ENCODE results near the gene NYAP1. TPM values are rescaled to one million over a fixed set of nuclear protein-coding genes. Genes with fewer than 3 reads are reported as not detected.
"Not testable (repeated sequence)": the region's sequence is repeated elsewhere in the genome, so short reads cannot be mapped to it uniquely, and the experiment has no call there.

The NYAP1 gene
- total RNA-seq, 3 donors from 2014 or later, result 0.23 to 2.8 (median 0.46) TPM

GRCh38 chr7:100532165-100533022, 48.7 kb downstream of the NYAP1 start:
- TF ChIP-seq CTCF (IDR thresholded peaks at IDR 0.05), result no peak
- intact Hi-C loops (cut with DNase I, micrococcal nuclease), result no loop called here
- Histone ChIP-seq H3K36me3 (ENCODE audit: low read depth) (no peaks in the 10 kb centered on the region), H3K4me3 (no peak overlapping the region), H3K4me1 (ENCODE audit: low read depth) (peaks cover 3% of the 10 kb centered on the region), H3K9me3 (no peaks in the 10 kb centered on the region)
- DNase-seq (no peak), ATAC-seq (peak; percentile 47)

DNA sequence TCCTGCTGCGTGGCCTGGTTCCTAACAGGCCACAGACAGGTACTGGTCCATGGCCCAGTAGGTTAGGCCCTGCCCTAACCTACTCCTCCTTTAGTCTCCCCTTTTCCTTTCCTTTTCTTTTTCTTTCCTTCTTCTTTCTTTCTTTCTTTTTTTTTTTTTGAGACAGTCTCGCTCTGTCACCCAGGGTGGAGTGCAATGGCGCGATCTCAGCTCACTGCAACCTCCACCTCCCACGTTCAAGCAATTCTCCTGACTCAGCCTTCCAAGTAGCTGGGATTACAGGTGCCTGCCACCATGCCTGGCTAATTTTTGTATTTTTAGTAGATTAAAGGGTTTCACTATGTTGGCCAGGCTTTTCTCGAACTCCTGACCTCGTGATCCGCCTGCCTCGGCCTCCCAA, 52.3 kb downstream of the NYAP1 start:
- H3K36me3 ChIP-seq (ENCODE audit: low read depth); DNase-seq; ATAC-seq; H3K4me3 ChIP-seq; intact Hi-C loops (cut with DNase I, micrococcal nuclease); H3K9me3 ChIP-seq: not testable (repeated sequence)
- peaks cover 19% of the 10 kb centered on the region for H3K4me1 ChIP-seq (ENCODE audit: low read depth)

DNA sequence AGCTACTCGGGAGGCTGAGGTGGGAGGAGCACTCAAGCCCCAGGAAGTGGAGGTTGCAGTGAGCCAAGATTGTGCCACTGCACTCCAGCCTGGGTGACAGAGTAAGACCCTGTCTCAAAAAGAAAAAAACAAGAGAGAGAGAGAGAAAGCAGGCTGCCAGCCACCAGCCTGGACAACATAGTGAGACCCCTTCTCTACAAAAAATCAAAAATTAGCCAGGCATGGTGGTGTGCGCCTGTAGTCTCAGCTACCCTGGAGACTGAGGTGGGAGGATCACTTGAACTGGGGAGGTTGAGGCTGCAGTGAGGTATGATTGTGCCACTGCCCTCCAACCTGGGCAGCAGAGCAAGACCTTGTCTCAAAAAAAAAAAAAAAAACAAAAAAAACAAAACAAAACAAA, 53.0 kb downstream of the NYAP1 start:
- intact Hi-C loops (cut with DNase I, micrococcal nuclease); ATAC-seq; H3K4me3 ChIP-seq; H3K36me3 ChIP-seq (ENCODE audit: low read depth); H3K9me3 ChIP-seq; DNase-seq: not testable (repeated sequence)
- H3K4me1 ChIP-seq (ENCODE audit: low read depth), result peaks cover 24% of the 10 kb centered on the region

GRCh38 chr7:100538348-100538653, 54.6 kb downstream of the NYAP1 start:
- Histone ChIP-seq H3K4me3 (no peak overlapping the region), H3K9me3 (no peaks in the 10 kb centered on the region), H3K4me1 (ENCODE audit: low read depth) (peaks cover 25% of the 10 kb centered on the region), H3K36me3 (ENCODE audit: low read depth) (no peaks in the 10 kb centered on the region)
- DNase-seq (no peak), ATAC-seq (no peak)
- TF ChIP-seq CTCF (IDR thresholded peaks at IDR 0.05), result no peak
- intact Hi-C loops (cut with DNase I, micrococcal nuclease), result no loop called here

DNA sequence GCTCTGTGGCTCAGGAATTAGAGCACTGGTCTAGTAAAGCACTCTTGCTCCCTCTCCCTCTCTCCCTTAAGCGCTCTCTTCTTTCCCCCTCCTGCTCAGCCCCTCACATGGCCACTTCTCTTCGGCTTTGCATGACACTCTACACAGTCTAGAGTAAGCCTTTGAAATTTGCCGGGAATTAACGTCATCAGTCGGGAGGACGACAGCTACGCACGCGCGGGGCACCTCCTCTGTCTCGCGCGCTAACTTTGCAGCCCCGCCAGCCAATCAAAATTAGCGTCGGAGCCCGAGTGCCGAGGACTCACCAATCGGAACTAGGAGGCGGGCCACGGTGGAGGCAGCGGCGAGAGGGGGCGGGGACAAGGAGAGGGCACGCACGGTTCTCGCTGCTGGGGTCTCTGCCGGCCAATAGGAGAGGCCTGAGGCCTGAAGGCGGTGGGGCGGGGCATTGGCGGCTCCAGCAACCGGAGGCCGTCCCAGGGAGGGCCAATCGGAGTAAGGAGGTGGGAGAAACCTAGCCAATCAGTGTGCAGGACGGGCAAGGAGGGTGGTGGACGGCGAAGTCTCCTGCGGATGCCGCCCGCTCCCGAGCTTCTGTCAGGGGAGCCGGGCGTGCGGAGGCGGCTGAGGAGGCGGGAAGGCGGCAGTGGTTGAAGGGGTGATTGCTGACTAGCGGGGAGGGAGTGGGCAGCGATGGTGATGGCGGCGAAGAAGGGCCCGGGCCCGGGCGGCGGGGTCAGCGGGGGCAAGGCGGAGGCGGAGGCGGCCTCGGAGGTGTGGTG, 55.1 kb downstream of the NYAP1 start, which contains the start of gene AGFG2:
TSS of gene AGFG2 (plus strand) at position 550 of the 782 bp plus-strand sequence. CDS start at position 694, 144 bp downstream.
- Histone ChIP-seq H3K4me1 (ENCODE audit: low read depth) (peaks cover 27% of the 10 kb centered on the region), H3K36me3 (ENCODE audit: low read depth) (no peaks in the 10 kb centered on the region), H3K9me3 (no peaks in the 10 kb centered on the region), H3K4me3 (peak within 1 kb of the TSS; percentile 94)
- intact Hi-C loops (cut with DNase I, micrococcal nuclease), result no loop called here
- ATAC-seq (peak; percentile 97), DNase-seq (peak; percentile 100)
- no peak for TF ChIP-seq CTCF (IDR thresholded peaks at IDR 0.05)

- no peak for DNase-seq
- peaks cover 33% of the 10 kb centered on the region for H3K4me1 ChIP-seq (ENCODE audit: low read depth)
- peak overlapping the region; percentile 94 for H3K4me3 ChIP-seq
- ATAC-seq, result peak; percentile 4
- TF ChIP-seq CTCF (IDR thresholded peaks at IDR 0.05), result no peak
- H3K9me3 ChIP-seq, result no peaks in the 10 kb centered on the region
- intact Hi-C loops (cut with DNase I, micrococcal nuclease), result no loop called here
- H3K36me3 ChIP-seq (ENCODE audit: low read depth), result no peaks in the 10 kb centered on the region
These were observed 55.8 kb downstream of the NYAP1 start for GRCh38 chr7:100539436-100540006.
